GM21390 (cell line): ENCODE results near the gene SLC25A43.

Experiments
- ATAC-seq: cut with Tn5 transposase; IDR thresholded peaks from one replicate; pipeline ENCODE4 v1.9.1; 2021; ENCODE audit not compliant: unreplicated experiment

The SLC25A43 gene

DNA sequence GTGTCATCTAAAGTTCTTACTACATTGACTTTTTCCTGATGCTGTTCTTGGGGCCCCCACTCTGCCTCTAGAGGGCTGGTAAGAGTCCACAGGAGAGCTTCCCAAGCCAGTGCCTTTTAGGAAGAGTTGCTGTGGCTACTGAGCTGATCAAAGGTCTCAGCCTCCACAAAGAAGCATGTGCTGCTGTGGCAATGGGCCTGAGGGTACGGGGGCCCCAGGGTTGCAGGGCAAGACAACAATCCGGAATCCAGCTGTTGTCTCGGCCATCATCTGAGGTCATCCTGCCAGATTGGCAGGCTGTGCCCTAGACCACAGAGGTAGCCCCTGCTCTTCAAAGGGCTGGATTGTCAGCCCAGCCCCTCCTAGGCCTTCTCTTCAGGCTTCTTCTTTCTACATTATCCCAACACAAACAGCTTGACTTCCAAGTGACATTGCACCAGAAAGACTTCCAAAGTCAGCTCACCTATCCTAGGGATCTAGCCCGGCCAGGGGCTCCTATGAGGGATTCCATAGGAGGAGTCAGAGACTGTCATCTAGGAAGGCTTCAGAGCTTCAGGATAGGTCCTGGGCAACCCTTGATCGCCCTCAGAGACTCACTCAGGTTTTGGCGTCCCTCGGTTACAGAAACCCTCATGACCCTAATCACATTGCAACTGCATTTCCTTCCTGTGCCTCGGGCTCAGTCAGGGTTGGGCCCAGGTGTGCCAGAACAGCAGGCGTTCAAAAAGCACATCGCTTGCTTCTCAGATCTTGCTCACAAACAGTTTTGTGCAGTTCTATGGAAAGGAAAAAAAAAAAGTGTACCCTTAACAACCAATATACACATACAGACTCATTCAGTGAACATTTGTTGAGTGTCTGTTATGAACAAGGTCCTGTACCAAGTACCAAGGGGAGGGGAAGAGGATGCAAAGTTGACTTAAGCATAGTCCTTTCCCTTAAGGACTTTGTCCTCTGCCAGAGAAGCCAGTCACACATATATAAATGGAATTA, 96.9 kb downstream of the SLC25A43 start:
- no peak for ATAC-seq

DNA sequence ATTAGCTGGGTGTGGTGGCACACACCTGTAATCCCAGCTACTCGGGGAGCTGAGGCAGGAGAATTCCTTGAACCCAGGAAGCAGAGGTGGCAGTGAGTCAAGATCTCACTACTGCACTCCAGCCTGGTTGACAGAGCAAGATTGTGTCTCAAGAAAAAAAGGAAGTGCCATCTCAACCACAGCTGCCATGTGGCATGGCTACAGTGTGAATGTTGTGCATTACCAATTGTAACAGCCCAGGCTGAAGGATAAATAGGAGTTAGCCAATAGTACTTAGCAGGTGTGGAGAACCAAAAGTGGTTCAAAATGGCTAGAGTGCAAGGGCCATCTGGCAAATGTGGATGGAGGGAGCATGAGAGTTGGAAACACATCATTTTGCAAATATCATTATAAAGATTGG, 98.0 kb downstream of the SLC25A43 start:
- no peak for ATAC-seq

DNA sequence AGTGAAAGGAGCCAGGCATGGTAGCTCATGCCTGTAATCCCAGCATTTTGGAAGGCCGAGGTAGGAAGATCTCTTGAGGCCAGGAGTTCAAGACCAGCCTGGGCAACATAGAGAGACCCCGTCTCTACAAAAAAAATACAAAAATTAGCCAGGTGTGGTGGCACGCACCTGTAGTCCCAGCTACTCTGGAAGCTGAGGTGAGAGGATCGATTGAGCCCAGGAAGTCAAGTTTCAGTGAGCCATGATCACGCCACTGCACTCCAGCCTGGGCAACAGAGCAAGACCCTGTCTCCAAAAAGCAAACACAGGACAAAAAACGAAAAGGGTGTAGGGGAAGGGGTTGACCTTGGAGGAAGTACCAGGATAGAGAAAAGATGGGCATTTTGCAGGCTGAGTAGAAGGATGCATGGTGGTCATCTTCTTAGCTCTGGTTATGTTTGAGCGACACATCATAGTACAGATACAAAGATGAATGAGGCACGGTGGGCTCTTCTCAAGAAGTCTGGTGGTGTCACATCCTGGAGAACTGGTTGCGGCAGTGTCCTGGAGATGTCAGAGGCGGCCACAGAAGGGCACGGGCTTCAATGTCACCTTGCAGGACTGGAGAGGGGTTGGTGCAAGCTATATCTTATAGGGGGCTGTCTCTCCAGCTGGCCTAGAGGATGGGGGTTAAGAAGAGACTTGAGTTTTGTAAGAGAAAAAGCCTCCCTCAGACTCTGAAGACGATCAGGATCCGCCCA, 101.1 kb downstream of the SLC25A43 start:
- ATAC-seq = no peak

- ATAC-seq = no peak
Observed at GRCh38 chrX:119501511-119502148, 102.5 kb downstream of the SLC25A43 start.

DNA sequence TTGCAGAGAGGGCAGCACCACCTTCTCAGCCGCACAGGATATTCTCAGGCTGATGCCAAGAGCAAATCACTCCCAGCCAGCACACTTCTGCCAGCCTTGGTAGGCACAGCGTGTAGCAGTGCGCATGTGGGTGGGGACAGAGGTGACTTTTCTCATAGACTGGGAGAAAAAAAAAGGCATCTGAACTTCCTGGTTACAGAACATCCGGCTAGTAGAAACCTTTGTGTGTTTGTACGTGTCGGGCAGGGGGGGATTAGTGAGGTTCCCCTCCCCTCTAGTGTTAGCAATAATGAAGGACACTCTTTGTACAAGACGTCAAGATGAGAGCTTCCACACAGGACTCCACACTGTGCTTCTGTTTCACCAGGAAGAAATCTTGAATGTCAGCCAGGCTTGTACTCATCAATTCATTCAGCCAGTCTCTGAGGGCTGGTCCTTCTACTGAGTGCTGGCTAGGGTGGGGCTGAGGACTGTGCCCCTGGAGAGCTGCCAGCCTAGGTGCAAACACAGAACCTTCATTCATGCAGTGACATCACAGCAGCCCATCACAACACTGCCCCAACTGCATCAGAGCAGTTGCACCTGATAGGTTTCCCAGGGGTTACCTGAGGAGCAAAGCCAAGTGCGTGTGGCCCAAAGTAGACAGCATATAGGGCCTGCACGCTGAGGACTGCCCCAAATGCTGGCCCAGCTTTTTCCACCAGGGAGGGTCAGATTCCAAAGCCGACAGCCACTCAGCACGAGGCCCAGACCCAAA, 103.8 kb downstream of the SLC25A43 start:
- no peak for ATAC-seq

DNA sequence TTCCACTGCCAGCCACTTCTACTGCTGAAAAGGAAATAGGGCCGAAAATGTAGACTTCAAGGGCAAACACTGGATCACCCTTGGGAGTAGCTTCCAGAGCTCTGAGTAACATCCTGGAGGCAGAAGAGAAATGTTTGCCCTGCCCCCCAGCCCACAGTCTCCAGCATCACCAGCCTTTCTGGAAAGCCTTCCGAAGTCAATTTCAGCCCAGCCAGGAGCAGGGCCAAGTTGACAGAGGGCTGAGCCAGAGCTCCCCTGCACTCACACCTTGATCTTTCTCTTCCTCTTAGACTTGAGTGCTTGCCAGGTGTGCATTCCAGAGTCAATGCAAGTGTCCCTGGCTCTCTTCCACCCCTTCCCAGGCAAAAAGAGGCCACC, 104.3 kb downstream of the SLC25A43 start:
- no peak for ATAC-seq
